ENCODE results near the gene OTC.

OTC gene

GRCh38 chrX:38315186-38315585, 37.2 kb upstream of the OTC start:
- ChIA-PET POLR2A (no interaction called here), CTCF (no interaction called here)
- TF ChIP-seq CTCF (IDR thresholded peaks at IDR 0.05; ENCODE audit: control extremely low read depth, extremely low read depth, low read depth, missing control alignments) = no peak

GRCh38 chrX:38318196-38318595, 34.2 kb upstream of the OTC start:
- CTCF ChIA-PET = interaction anchor here (2.0 kb wide), 1 partner anchor 9 kb away, joined by 12 read pairs; the partner anchor contains the start of gene RPGR
- POLR2A ChIA-PET = no interaction called here
- TF ChIP-seq CTCF (IDR thresholded peaks at IDR 0.05; ENCODE audit: control extremely low read depth, extremely low read depth, low read depth, missing control alignments) = no peak

More at GRCh38 chrX:38315186-38315585, 37.2 kb upstream of the OTC start:
- no peak for DNase-seq (ENCODE audit: extremely low spot score)

DNA sequence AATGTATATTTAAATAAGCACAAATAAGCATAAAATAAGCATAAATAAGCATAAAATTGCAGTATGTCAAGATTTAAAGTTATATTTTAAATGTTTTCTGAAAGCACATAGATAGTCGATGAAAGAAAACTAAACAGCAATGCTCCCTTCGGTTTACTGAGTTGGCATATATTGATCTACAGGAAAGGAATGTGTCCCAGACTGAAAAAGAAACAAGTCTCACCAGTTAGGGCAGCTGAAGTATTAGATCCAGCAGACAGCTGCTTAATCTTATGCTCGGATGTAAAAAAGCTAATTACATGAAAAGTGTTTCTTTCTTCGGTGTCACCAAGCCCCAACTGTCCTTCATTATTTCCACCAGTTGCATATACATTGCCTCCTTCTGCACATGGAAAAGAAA, 33.8 kb upstream of the OTC start:
- no peak for DNase-seq (ENCODE audit: extremely low spot score)
- ChIA-PET CTCF (interaction anchor here (2.0 kb wide), 1 partner anchor 9 kb away, joined by 12 read pairs; the partner anchor contains the start of gene RPGR), POLR2A (no interaction called here)
- TF ChIP-seq CTCF (IDR thresholded peaks at IDR 0.05; ENCODE audit: control extremely low read depth, extremely low read depth, low read depth, missing control alignments) = no peak

More at GRCh38 chrX:38318196-38318595, 34.2 kb upstream of the OTC start:
- DNase-seq (ENCODE audit: extremely low spot score) = no peak

DNA sequence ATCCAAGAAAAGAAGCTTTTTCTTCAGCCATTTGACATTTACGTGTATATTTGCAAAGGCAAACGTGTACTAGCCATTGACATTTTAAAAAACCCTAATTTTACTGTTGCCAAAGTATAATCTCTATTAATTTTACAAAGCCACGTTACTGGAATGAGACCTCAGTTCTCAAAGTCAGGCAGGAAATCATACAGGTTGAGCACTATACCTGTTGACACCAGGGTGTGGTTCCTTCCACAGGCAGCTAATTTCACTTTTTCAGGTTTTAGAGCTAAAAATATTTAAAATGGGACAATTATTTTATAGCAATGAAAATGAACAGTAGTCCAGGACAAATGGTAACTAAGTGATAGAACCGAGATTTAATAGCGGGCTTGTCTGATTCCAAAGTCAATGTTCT, 31.6 kb upstream of the OTC start:
- CTCF ChIA-PET = interaction anchor here (0.8 to 2.8 kb wide), 2 partner anchors 17 to 46 kb away, joined by 3 to 11 read pairs; no protein-coding TSS in a partner anchor
- DNase-seq (ENCODE audit: extremely low spot score) = no peak
- POLR2A ChIA-PET = no interaction called here
- TF ChIP-seq CTCF (IDR thresholded peaks at IDR 0.05; ENCODE audit: control extremely low read depth, extremely low read depth, low read depth, missing control alignments) = no peak

DNA sequence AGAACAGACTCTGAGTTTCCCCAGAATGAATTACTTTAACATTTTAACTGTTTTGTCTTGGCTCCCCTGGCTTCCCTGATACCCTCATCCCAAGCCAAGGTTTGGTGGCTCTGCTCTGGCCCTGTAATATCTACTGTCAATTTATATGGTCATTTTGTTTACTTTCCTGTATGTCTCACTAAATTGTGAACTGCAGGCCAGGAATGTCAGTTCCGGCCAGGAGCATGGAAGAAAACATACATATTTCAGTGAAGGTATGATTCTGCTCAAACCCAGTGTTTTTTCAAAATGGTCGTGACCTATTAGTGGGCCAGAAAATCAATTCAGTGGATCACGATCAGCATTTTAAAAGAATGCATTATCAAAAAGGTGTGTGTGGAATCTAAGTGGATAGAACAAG, 26.3 kb upstream of the OTC start:
- no peak for TF ChIP-seq CTCF (IDR thresholded peaks at IDR 0.05; ENCODE audit: control extremely low read depth, extremely low read depth, low read depth, missing control alignments)
- no peak for DNase-seq (ENCODE audit: extremely low spot score)
- CTCF ChIA-PET = interaction anchor here (1.2 to 3.0 kb wide), 6 partner anchors 22 to 135 kb away, joined by 3 to 17 read pairs (median 5); no protein-coding TSS in a partner anchor
- POLR2A ChIA-PET = no interaction called here

DNA sequence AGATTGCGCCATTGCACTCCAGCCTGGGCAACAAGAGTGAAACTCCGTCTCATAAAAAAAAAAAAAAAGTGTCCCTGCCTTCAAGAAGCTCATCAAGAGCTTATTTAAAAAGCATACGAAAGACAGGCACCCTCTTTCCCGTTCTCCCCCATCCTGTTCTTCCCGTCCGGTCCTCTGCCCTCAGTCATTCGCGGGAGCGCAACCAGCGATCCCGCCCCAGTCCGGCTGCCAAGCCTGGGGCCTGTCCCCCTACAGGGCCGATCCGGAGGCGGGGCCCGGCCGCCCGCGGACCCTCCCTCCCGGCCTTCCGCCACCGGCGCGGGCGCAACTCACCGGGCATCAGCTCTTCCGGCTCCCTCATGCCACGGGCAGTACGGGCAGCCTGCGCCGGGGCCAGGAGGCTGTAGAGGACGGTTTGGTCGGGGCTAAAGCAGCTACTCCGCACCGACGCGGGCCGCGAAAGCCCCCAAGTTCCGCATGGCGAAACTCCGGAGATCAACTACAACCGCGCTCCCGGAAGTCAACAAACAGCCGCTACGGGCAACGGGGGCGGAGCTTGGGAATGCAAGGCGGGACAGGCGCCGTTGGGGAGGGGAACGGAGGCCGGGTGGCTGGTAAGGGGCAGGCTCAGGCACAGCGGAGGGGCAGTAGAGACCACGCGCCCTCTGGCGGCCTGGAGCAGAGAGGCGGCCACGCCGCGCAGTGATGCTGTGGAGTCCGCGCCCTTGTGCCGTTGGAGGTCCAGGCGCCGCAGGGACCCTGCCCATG, 25.2 kb upstream of the OTC start, which contains the start of gene RPGR:
Gene RPGR (minus strand): TSS at position 503 of the 768 bp plus-strand sequence. CDS start 142 bp downstream, at position 361.
- peak; percentile 90 for DNase-seq (ENCODE audit: extremely low spot score)
- POLR2A ChIA-PET = no interaction called here
- CTCF ChIA-PET = interaction anchor here (0.6 to 3.0 kb wide), 38 partner anchors 9 to 1838 kb away, joined by 3 to 17 read pairs (median 4); partner anchors contain the start of gene SRPX
- TF ChIP-seq CTCF (IDR thresholded peaks at IDR 0.05; ENCODE audit: control extremely low read depth, extremely low read depth, low read depth, missing control alignments) = peak; percentile 73

Data from GM10248 (cell line).